SK-N-SH (cell line): ENCODE measurements around the gene GPC5.

ENCODE experiments used
- CHD2 ChIP-seq: fragments of 150-350 bp; IDR thresholded peaks from 2 replicates; pipeline ENCODE4 v1.6.1; 2018; ENCODE audit warnings: low read length; ENCODE audit not compliant: partially characterized antibody
- POLR2AphosphoS5 ChIP-seq: IDR thresholded peaks from 2 replicates; pipeline ENCODE4 v1.6.1; 2012; ENCODE audit warnings: low read depth, low read length
- RAD21 ChIP-seq: IDR thresholded peaks from 2 replicates; pipeline ENCODE4 v1.6.1; 2012; ENCODE audit warnings: mild to moderate bottlenecking, low read length
- TF ChIP-seq, protein P1 (sequence below): fragments of 150-350 bp; IDR thresholded peaks from 2 replicates; pipeline ENCODE4 v1.6.1; 2017; ENCODE audit warnings: antibody characterized with exemption, low read length, low read depth, borderline replicate concordance

GRCh38 chr13:91825516-91825915, 427.1 kb downstream of the GPC5 start:
- no peak for TF ChIP-seq RAD21
- no peak for TF ChIP-seq CHD2
- TF ChIP-seq, protein P1, sequence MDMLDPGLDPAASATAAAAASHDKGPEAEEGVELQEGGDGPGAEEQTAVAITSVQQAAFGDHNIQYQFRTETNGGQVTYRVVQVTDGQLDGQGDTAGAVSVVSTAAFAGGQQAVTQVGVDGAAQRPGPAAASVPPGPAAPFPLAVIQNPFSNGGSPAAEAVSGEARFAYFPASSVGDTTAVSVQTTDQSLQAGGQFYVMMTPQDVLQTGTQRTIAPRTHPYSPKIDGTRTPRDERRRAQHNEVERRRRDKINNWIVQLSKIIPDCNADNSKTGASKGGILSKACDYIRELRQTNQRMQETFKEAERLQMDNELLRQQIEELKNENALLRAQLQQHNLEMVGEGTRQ: no peak
- TF ChIP-seq POLR2AphosphoS5: no peak
